NT2/D1 (cell line): ENCODE measurements around the gene MECR.

Source experiments
- YY1 ChIP-seq: IDR thresholded peaks from 2 replicates; pipeline ENCODE4 v1.6.1; 2011; ENCODE audit not compliant: insufficient read length, insufficient read depth
- ZNF274 ChIP-seq: IDR thresholded peaks from 2 replicates; pipeline ENCODE4 v1.6.1; 2011; ENCODE audit warnings: mild to moderate bottlenecking, low read depth, low read length

- no peak for TF ChIP-seq ZNF274
- no peak for TF ChIP-seq YY1
Measured at GRCh38 chr1:29172415-29172939, 58.3 kb downstream of the MECR start.
